Measurements from ENCODE around the gene DACT2. TPM values are rescaled to one million over a fixed set of nuclear protein-coding genes. Genes with fewer than 3 reads are reported as not detected.

DACT2 gene
- total RNA-seq, 1 experiment from 2014 or later: not detected

DNA sequence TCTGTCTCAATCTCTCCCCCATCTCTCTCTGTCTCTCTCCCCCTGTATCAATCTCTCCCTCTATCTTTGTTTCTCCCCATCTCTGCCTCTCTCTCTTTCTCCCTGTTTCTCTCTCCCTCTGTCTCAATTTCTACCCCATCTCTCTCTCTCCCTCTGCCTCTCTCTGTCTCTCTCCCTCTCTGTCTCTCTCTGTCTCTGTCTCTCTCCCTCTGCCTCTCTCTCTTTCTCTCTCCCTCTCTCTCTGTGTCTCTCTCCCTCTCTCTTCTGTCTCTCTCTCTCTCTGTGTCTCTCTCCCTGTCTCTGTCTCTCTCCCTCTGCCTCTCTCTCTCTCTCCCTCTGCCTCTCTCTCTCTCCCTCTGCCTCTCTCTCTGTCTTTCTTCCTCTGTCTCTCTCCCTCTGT, 62.6 kb downstream of the DACT2 start:
- no TSS peak for BruUV-seq (replicated peaks)
- Histone ChIP-seq H3K27me3 (ENCODE audit: insufficient read depth, low read length) (peaks cover 7% of the 10 kb centered on the region; the same call in 1 of the 2 replicates), H2AFZ (ENCODE audit: low read depth, low read length, poor library complexity, severe bottlenecking) (no peak overlapping the region), H3K36me3 (ENCODE audit: control insufficient read depth in 1 of 2, insufficient read depth in 2 of 2, low read length in 2 of 2) (no peaks in the 10 kb centered on the region), H3K79me2 (ENCODE audit: insufficient read depth, low read length) (no peaks in the 10 kb centered on the region), H3K4me3 (replicated peaks in 1 of 2; ENCODE audit: low read depth in 1 of 2, low read length in 2 of 2) (no peak overlapping the region), H3K4me2 (ENCODE audit: low read length) (no peak overlapping the region), H3K4me1 (ENCODE audit: control insufficient read depth in 1 of 2, insufficient read depth in 2 of 2, low read length in 2 of 2) (no peaks in the 10 kb centered on the region), H3K9ac (ENCODE audit: low read length) (no peak overlapping the region), H4K20me1 (ENCODE audit: insufficient read depth) (no peaks in the 10 kb centered on the region), H3K9me2 (ENCODE audit: insufficient read depth) (no peaks in the 10 kb centered on the region), H3K9me3 (ENCODE audit: control insufficient read depth in 1 of 2, insufficient read depth in 1 of 2, low read depth in 1 of 2, low read length in 2 of 2) (no peaks in the 10 kb centered on the region), H3K27ac (ENCODE audit: low read depth, low read length) (no peak overlapping the region)
- RAD21 ChIA-PET (ENCODE audit: low non-redundant PET in 1 of 2, low total read pairs in 2 of 2, uncharacterized antibody in 2 of 2, unreplicated experiment in 2 of 2): no interaction called here
- DNase-seq (ENCODE audit: low read depth, low spot score) (no peak), ATAC-seq (no peak)
- intact Hi-C loops (cut with micrococcal nuclease): no loop called here
- POLR2A ChIA-PET: no interaction called here
- CTCF ChIA-PET: no interaction called here
- TF ChIP-seq, protein P1, sequence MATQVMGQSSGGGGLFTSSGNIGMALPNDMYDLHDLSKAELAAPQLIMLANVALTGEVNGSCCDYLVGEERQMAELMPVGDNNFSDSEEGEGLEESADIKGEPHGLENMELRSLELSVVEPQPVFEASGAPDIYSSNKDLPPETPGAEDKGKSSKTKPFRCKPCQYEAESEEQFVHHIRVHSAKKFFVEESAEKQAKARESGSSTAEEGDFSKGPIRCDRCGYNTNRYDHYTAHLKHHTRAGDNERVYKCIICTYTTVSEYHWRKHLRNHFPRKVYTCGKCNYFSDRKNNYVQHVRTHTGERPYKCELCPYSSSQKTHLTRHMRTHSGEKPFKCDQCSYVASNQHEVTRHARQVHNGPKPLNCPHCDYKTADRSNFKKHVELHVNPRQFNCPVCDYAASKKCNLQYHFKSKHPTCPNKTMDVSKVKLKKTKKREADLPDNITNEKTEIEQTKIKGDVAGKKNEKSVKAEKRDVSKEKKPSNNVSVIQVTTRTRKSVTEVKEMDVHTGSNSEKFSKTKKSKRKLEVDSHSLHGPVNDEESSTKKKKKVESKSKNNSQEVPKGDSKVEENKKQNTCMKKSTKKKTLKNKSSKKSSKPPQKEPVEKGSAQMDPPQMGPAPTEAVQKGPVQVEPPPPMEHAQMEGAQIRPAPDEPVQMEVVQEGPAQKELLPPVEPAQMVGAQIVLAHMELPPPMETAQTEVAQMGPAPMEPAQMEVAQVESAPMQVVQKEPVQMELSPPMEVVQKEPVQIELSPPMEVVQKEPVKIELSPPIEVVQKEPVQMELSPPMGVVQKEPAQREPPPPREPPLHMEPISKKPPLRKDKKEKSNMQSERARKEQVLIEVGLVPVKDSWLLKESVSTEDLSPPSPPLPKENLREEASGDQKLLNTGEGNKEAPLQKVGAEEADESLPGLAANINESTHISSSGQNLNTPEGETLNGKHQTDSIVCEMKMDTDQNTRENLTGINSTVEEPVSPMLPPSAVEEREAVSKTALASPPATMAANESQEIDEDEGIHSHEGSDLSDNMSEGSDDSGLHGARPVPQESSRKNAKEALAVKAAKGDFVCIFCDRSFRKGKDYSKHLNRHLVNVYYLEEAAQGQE (IDR thresholded peaks at IDR 0.05; ENCODE audit: low read depth): no peak
- TF ChIP-seq TCF7L2 (IDR thresholded peaks at IDR 0.05; ENCODE audit: borderline replicate concordance, extremely low read depth, insufficient read depth, insufficient read length) (no peak), EZH2 (IDR thresholded peaks at IDR 0.05) (no peak), CBX3 (IDR thresholded peaks at IDR 0.05; ENCODE audit: low read depth) (no peak), YY1 (IDR thresholded peaks at IDR 0.05; ENCODE audit: extremely low read depth, insufficient replicate concordance, low read depth, low read length) (no peak), SP1 (IDR thresholded peaks at IDR 0.05; ENCODE audit: low read depth) (no peak), POLR2AphosphoS5 (IDR thresholded peaks at IDR 0.05; ENCODE audit: low read depth, low read length) (no peak), SRF (IDR thresholded peaks at IDR 0.05; ENCODE audit: low read depth) (no peak), ELF1 (IDR thresholded peaks at IDR 0.05; ENCODE audit: borderline replicate concordance, low read depth) (no peak)
- TF ChIP-seq, protein P2, sequence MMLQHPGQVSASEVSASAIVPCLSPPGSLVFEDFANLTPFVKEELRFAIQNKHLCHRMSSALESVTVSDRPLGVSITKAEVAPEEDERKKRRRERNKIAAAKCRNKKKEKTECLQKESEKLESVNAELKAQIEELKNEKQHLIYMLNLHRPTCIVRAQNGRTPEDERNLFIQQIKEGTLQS (IDR thresholded peaks at IDR 0.05): no peak
- TF ChIP-seq, protein P3, sequence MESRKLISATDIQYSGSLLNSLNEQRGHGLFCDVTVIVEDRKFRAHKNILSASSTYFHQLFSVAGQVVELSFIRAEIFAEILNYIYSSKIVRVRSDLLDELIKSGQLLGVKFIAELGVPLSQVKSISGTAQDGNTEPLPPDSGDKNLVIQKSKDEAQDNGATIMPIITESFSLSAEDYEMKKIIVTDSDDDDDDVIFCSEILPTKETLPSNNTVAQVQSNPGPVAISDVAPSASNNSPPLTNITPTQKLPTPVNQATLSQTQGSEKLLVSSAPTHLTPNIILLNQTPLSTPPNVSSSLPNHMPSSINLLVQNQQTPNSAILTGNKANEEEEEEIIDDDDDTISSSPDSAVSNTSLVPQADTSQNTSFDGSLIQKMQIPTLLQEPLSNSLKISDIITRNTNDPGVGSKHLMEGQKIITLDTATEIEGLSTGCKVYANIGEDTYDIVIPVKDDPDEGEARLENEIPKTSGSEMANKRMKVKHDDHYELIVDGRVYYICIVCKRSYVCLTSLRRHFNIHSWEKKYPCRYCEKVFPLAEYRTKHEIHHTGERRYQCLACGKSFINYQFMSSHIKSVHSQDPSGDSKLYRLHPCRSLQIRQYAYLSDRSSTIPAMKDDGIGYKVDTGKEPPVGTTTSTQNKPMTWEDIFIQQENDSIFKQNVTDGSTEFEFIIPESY (IDR thresholded peaks at IDR 0.05; ENCODE audit: extremely low read depth, insufficient replicate concordance, low read length): no peak

Other genes with a start within 250 kb of the DACT2 start
- gene FRMD1, start 240.6 kb downstream of the DACT2 start, total RNA-seq (2021; ENCODE audit: unreplicated experiment): not detected
- gene SMOC2, start 121.4 kb upstream of the DACT2 start, total RNA-seq (2021; ENCODE audit: unreplicated experiment): 0.42 TPM

Measured in HCT116 (cell line).